Measurements from ENCODE around the gene RALGAPA2. TPM values are rescaled to one million over a fixed set of nuclear protein-coding genes. Genes with fewer than 3 reads are reported as not detected.

Gene RALGAPA2
- total and polyA plus RNA-seq, 7 donors: 8.4 to 23.2 (median 18.5) TPM

DNA sequence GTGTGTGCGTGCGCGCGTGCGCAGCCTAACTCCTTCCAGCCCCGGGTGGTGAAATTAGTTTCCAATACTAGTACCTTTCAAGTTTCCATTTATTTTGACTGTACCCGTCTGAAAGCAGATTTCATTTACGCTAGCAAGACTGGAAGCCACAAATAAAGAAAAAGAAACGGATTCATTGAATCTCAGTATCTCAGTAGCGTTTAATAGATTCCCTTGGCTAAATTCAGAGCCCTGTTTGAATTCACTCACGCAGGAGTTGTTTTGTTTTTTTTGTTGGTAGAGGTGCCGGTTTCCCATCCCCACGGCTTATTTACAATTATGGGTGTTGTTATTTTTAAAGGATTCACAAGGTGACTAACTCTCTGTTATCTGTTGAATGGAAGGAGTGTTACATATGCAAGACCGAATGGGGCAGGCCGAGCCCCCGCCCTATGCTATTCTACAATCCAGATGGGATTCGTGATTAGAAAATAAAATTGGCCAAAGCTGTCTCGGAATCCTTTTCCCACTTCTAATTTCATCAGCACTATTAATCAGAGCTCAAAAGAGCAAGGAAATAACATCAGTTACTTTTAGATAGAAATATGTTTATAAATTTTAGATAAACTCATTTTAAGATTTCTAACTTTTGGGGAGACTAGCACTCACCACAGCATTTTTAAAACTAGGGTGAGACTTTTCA is 346.8 kb downstream of the RALGAPA2 start:
- H3K4me3 ChIP-seq: no peak overlapping the region
- no peaks in the 10 kb centered on the region for H3K36me3 ChIP-seq
- H3K27me3 ChIP-seq: peaks cover 55 to 98% (median 79%) of the 10 kb centered on the region in 3 donors
- intact Hi-C loops (cut with DNase I): no loop called here
- no peaks in the 10 kb centered on the region for H3K9me3 ChIP-seq
- H3K27ac ChIP-seq: no peak overlapping the region
- no peak for DNase-seq
- peaks cover 0 to 39% (median 31%) of the 10 kb centered on the region in 4 donors for H3K4me1 ChIP-seq
- WGBS, 2 donors: 12% methylated on average over 18 of the region's 18 CpGs
- no peak for TF ChIP-seq POLR2A (IDR thresholded peaks at IDR 0.05)
- TF ChIP-seq POLR2AphosphoS5 (IDR thresholded peaks at IDR 0.05): no peak
- TF ChIP-seq, protein P1, sequence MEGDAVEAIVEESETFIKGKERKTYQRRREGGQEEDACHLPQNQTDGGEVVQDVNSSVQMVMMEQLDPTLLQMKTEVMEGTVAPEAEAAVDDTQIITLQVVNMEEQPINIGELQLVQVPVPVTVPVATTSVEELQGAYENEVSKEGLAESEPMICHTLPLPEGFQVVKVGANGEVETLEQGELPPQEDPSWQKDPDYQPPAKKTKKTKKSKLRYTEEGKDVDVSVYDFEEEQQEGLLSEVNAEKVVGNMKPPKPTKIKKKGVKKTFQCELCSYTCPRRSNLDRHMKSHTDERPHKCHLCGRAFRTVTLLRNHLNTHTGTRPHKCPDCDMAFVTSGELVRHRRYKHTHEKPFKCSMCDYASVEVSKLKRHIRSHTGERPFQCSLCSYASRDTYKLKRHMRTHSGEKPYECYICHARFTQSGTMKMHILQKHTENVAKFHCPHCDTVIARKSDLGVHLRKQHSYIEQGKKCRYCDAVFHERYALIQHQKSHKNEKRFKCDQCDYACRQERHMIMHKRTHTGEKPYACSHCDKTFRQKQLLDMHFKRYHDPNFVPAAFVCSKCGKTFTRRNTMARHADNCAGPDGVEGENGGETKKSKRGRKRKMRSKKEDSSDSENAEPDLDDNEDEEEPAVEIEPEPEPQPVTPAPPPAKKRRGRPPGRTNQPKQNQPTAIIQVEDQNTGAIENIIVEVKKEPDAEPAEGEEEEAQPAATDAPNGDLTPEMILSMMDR (IDR thresholded peaks at IDR 0.05): no peak
- TF ChIP-seq EP300 (IDR thresholded peaks at IDR 0.05): no peak

DNA sequence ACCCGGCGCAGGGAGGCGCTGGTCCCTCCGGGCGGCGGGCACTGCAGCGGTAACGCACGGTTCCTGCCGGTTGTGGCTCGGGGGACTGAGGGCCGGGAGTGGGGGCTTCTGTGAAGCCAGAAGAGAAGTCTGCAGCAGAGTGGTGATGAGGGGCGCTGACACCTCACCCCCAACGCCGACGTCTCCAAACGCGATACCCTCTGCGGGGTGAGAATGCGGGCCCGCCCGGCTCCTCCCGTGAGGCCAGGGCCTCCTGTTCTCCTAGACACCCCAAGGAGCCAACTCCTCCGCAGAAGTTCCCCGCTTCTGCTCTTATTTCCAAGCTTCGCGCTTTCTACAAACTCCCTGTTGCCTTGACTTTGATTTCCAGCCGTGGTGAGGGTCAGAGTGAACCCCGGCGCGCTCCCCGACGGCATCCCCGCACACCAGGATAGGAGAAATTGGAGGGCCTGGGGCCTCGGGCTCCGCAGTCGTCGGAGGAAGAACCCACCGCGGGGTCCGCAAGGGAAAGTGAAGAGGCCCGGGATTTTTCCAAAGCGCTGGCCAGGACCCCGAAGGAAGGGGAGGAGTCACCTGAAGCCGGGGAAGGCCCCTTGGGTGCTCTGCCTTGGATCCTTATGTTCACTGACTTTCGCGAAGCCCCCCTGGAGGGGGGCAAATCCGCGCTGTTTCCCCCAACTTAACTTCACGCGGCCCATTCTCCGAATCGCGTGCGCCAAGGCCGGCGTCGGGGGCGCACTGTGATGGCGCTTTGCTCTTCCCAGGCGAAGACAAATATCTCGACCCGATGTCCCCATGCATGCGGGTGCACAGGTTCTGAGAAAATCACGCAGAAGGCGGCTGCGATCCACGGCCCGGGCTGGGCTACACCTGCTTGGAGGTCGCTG is 347.6 kb downstream of the RALGAPA2 start:
- H3K9me3 ChIP-seq: no peaks in the 10 kb centered on the region
- WGBS, 2 donors: 7 to 9% methylated on average over 70 of the region's 70 CpGs
- no peaks in the 10 kb centered on the region for H3K36me3 ChIP-seq
- intact Hi-C loops (cut with DNase I): no loop called here
- H3K27ac ChIP-seq: no peak overlapping the region
- H3K27me3 ChIP-seq: peaks cover 50 to 98% (median 71%) of the 10 kb centered on the region in 3 donors
- peaks cover 0 to 44% (median 32%) of the 10 kb centered on the region in 4 donors for H3K4me1 ChIP-seq
- TF ChIP-seq POLR2A (IDR thresholded peaks at IDR 0.05): no peak
- TF ChIP-seq, protein P1 (IDR thresholded peaks at IDR 0.05): no peak
- no peak for TF ChIP-seq EP300 (IDR thresholded peaks at IDR 0.05)
- no peak for TF ChIP-seq POLR2AphosphoS5 (IDR thresholded peaks at IDR 0.05)
- no peak overlapping the region for H3K4me3 ChIP-seq
- DNase-seq: no peak

- WGBS, 2 donors: 1 to 2% methylated on average over 70 of the region's 70 CpGs
- Histone ChIP-seq H3K27me3 (peaks cover 41 to 98% (median 63%) of the 10 kb centered on the region in 3 donors), H3K4me1 (peaks cover 0 to 36% (median 24%) of the 10 kb centered on the region in 4 donors), H3K27ac (no peak overlapping the region), H3K9me3 (no peaks in the 10 kb centered on the region), H3K4me3 (peak overlapping the region in 1 of 4 donors; percentile 8), H3K36me3 (no peaks in the 10 kb centered on the region)
- no peak for DNase-seq
- TF ChIP-seq EP300 (IDR thresholded peaks at IDR 0.05) (no peak), POLR2AphosphoS5 (IDR thresholded peaks at IDR 0.05) (no peak), POLR2A (IDR thresholded peaks at IDR 0.05) (no peak)
- TF ChIP-seq, protein P1 (IDR thresholded peaks at IDR 0.05): no peak
- intact Hi-C loops (cut with DNase I): no loop called here
Observed at GRCh38 chr20:20363799-20364592, 348.4 kb downstream of the RALGAPA2 start.

DNA sequence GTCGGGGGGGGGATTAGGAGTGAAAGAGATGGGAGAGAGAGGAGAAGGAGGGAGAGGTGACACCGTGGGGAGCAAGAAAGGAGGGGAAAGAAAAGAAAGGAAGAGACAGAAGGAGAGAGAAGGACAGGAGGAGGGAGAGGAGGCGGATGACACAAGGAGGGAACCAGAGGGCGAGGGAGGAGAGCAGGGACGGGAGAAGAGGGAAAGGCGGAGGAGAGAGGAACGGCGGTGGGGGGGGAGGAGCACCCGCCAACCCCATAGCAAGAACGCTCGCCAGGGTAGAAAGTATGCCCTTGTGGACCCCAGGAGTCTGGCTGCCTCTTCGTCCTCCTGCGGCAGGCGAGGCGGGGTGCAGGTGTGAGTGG is 349.0 kb downstream of the RALGAPA2 start:
- H3K36me3 ChIP-seq: no peaks in the 10 kb centered on the region
- 3 to 6% methylated on average over 15 of the region's 15 CpGs for WGBS, 2 donors
- no peak for DNase-seq
- TF ChIP-seq EP300 (IDR thresholded peaks at IDR 0.05) (no peak), POLR2A (IDR thresholded peaks at IDR 0.05) (no peak), POLR2AphosphoS5 (IDR thresholded peaks at IDR 0.05) (no peak)
- TF ChIP-seq, protein P1 (IDR thresholded peaks at IDR 0.05): no peak
- intact Hi-C loops (cut with DNase I): no loop called here
- no peak overlapping the region for H3K27ac ChIP-seq
- H3K4me3 ChIP-seq: peak overlapping the region in 1 of 4 donors; percentile 8
- H3K4me1 ChIP-seq: peaks cover 0 to 33% (median 19%) of the 10 kb centered on the region in 4 donors
- H3K27me3 ChIP-seq: peaks cover 36 to 95% (median 57%) of the 10 kb centered on the region in 3 donors
- no peaks in the 10 kb centered on the region for H3K9me3 ChIP-seq
